HepG2 (cell line): ENCODE results near the gene NDUFB8. TPM values are rescaled to one million over a fixed set of nuclear protein-coding genes. Genes with fewer than 3 reads are reported as not detected.

ENCODE experiments used
- CSRNP1 ChIP-seq: sonication (generic); formaldehyde crosslinking; IDR thresholded peaks from 2 replicates; pipeline ENCODE4 v1.8.1; 2023; ENCODE audit warnings: mild to moderate bottlenecking, missing genetic modification reagents
- EEA1 ChIP-seq: sonication (generic); formaldehyde crosslinking; IDR thresholded peaks from 2 replicates; pipeline ENCODE4 v1.5.1; 2020; ENCODE audit warnings: mild to moderate bottlenecking, missing genetic modification reagents, borderline replicate concordance
- FOXM1 ChIP-seq: sonication (generic); formaldehyde crosslinking; IDR thresholded peaks from 2 replicates; pipeline ENCODE4 v1.5.0; 2020; ENCODE audit warnings: missing genetic modification reagents
- KAT8 ChIP-seq: IDR thresholded peaks from 2 replicates; pipeline ENCODE4 v1.6.1; 2016; ENCODE audit warnings: missing genetic modification reagents, missing compliant biosample characterization
- LRRFIP1 ChIP-seq: sonication (generic); formaldehyde crosslinking; conservative IDR thresholded peaks from 2 replicates; pipeline ENCODE4 v1.4.0; 2020; ENCODE audit warnings: missing genetic modification reagents
- MATR3 ChIP-seq: sonication (generic); formaldehyde crosslinking; IDR thresholded peaks from 2 replicates; pipeline ENCODE4 v1.4.0; 2020; ENCODE audit warnings: missing genetic modification reagents
- MTA1 ChIP-seq: sonication (generic); formaldehyde crosslinking; IDR thresholded peaks from 2 replicates; pipeline ENCODE4 v1.4.0; 2020; ENCODE audit warnings: missing genetic modification reagents, mild to moderate bottlenecking, borderline replicate concordance
- NCOA2 ChIP-seq: sonication (generic); formaldehyde crosslinking; IDR thresholded peaks from 2 replicates; pipeline ENCODE4 v1.8.0; 2022; ENCODE audit warnings: inconsistent platforms
- NR2C2 ChIP-seq: sonication (generic); formaldehyde crosslinking; IDR thresholded peaks from 2 replicates; pipeline ENCODE4 v1.4.0; 2020; ENCODE audit warnings: missing genetic modification reagents, mild to moderate bottlenecking, moderate library complexity, borderline replicate concordance
- SAP130 ChIP-seq: IDR thresholded peaks from 2 replicates; pipeline ENCODE4 v1.6.1; 2016; ENCODE audit warnings: low read depth
- SOX6 ChIP-seq, 2 experiments: fragments of 450-650 bp in 1 of 2; sonication (generic) in 1 of 2; formaldehyde crosslinking in 1 of 2; IDR thresholded peaks; 2 replicates each; pipeline versions ENCODE4 v1.4.0 to v1.6.1; 2017 to 2020; ENCODE audit warnings: antibody characterized with exemption in 1 of 2, mild to moderate bottlenecking in 1 of 2, missing genetic modification reagents in 1 of 2
- SRY ChIP-seq: sonication (generic); formaldehyde crosslinking; IDR thresholded peaks from 2 replicates; pipeline ENCODE4 v1.8.0; 2022; ENCODE audit warnings: mild to moderate bottlenecking, missing genetic modification reagents
- TCF7L2 ChIP-seq: IDR thresholded peaks from 2 replicates; pipeline ENCODE4 v1.6.1; 2011; ENCODE audit warnings: mild to moderate bottlenecking, low read depth, low read length, moderate library complexity
- TFDP1 ChIP-seq: IDR thresholded peaks from 2 replicates; pipeline ENCODE4 v1.6.1; 2016; ENCODE audit warnings: missing compliant biosample characterization, missing genetic modification reagents, borderline replicate concordance
- TFDP2 ChIP-seq: sonication (generic); formaldehyde crosslinking; IDR thresholded peaks from 2 replicates; pipeline ENCODE4 v1.4.0; 2020; ENCODE audit warnings: missing genetic modification reagents
- ZNF263 ChIP-seq: sonication (generic); formaldehyde crosslinking; IDR thresholded peaks from 2 replicates; pipeline ENCODE4 v1.4.0; 2020; ENCODE audit warnings: missing genetic modification reagents
- ZNF354B ChIP-seq: sonication (generic); formaldehyde crosslinking; IDR thresholded peaks from 2 replicates; pipeline ENCODE4 v1.8.0; 2022; ENCODE audit warnings: mild to moderate bottlenecking, missing genetic modification reagents
- ZNF430 ChIP-seq: sonication (generic); formaldehyde crosslinking; IDR thresholded peaks from 2 replicates; pipeline ENCODE4 v1.9.0; 2021; ENCODE audit warnings: mild to moderate bottlenecking, missing genetic modification reagents
- ZNF615 ChIP-seq: sonication (generic); formaldehyde crosslinking; IDR thresholded peaks from 2 replicates; pipeline ENCODE4 v1.5.0; 2020; ENCODE audit warnings: mild to moderate bottlenecking, missing genetic modification reagents, borderline replicate concordance
- ZNF720 ChIP-seq: sonication (generic); formaldehyde crosslinking; IDR thresholded peaks from 2 replicates; pipeline ENCODE4 v1.4.0; 2020; ENCODE audit warnings: missing genetic modification reagents
- ZNF766 ChIP-seq: sonication (generic); formaldehyde crosslinking; IDR thresholded peaks from 2 replicates; pipeline ENCODE4 v1.5.0; 2020; ENCODE audit warnings: missing genetic modification reagents, borderline replicate concordance
- ZNF788 ChIP-seq: sonication (generic); formaldehyde crosslinking; IDR thresholded peaks from 2 replicates; pipeline ENCODE4 v1.5.0; 2020; ENCODE audit warnings: mild to moderate bottlenecking, missing genetic modification reagents, borderline replicate concordance
- ZSCAN20 ChIP-seq: sonication (generic); formaldehyde crosslinking; IDR thresholded peaks from 2 replicates; pipeline ENCODE4 v1.4.0; 2020; ENCODE audit warnings: missing genetic modification reagents, mild to moderate bottlenecking, borderline replicate concordance
- polyA plus RNA-seq, 8 experiments: library from polyadenylated mRNA; depleted of rRNA in 3 of 8; stranded (reverse) in 7 of 8; unstranded in 1 of 8; fragments of >200 nt; fragmentation: Illumina TruSeq in 4 of 8; extraction: Trizol in 4 of 8; gene quantifications; 2 replicates each; pipeline versions ENCODE4 v1.2.1 to v1.2.3, GENCODE V29; 2011 to 2016; ENCODE audit warnings: low read depth in 4 of 8, missing spikeins in 1 of 8, mixed read lengths in 1 of 8; ENCODE audit not compliant: insufficient read depth in 1 of 8
- total RNA-seq, 5 experiments: library from RNA; depleted of rRNA; stranded (reverse); fragments of >200 nt; fragmentation: Illumina TruSeq; extraction: Trizol; gene quantifications; 2 replicates each; pipeline ENCODE4 v1.2.3, GENCODE V29; 2016; ENCODE audit warnings: low read depth in 1 of 5

NDUFB8 gene
- total and polyA plus RNA-seq, 2 of the 13 experiments (the other 11 are each of a cell fraction or from before 2014, with no cell fraction given): 210 to 216 TPM

- TF ChIP-seq CSRNP1 (CRISPR knock-in tag) (0 out of 2 replicates have a peak, but pooled peaks have one; percentile 53), NR2C2 (CRISPR knock-in tag) (peak; percentile 35; the same call in 1 of the 2 replicates), ZSCAN20 (CRISPR knock-in tag) (peak; percentile 63; the same call in 1 of the 2 replicates), NCOA2 (CRISPR knock-in tag) (0 out of 2 replicates have a peak, but pooled peaks have one; percentile 6), ZNF430 (CRISPR knock-in tag) (0 out of 2 replicates have a peak, but pooled peaks have one; percentile 27), MTA1 (CRISPR knock-in tag) (peak; percentile 48; the same call in 1 of the 2 replicates), SAP130 (peak; percentile 72), ZNF766 (CRISPR knock-in tag) (no peak), LRRFIP1 (CRISPR knock-in tag) (no peak), EEA1 (CRISPR knock-in tag) (peak; percentile 61; the same call in 1 of the 2 replicates), TFDP2 (CRISPR knock-in tag) (peak; percentile 82), KAT8 (CRISPR knock-in tag) (0 out of 2 replicates have a peak, but pooled peaks have one; percentile 23), ZNF263 (peak; percentile 94), FOXM1 (CRISPR knock-in tag) (no peak), SRY (CRISPR knock-in tag) (peak; percentile 57; the same call in 1 of the 2 replicates), TCF7L2 (no peak), TFDP1 (CRISPR knock-in tag) (peak; percentile 91), ZNF615 (CRISPR knock-in tag) (no peak), SOX6 (IDR thresholded peaks at IDR 0.05) (no peak), SOX6 (CRISPR knock-in tag; IDR thresholded peaks at IDR 0.05) (0 out of 2 replicates have a peak, but pooled peaks have one; percentile 15), MATR3 (CRISPR knock-in tag) (no peak), ZNF354B (CRISPR knock-in tag) (no peak), ZNF788 (peak; percentile 45; the same call in 1 of the 2 replicates), ZNF720 (no peak)
Observed at GRCh38 chr10:100519311-100520051, 10.2 kb downstream of the NDUFB8 start, which contains the start of gene SEC31B (continued).
